ENCODE results near the gene MTHFSD. TPM values are rescaled to one million over a fixed set of nuclear protein-coding genes. Genes with fewer than 3 reads are reported as not detected.

Gene MTHFSD
- total and polyA plus RNA-seq, 3 donors from 2014 or later = 42.2 to 55.6 (median 45.0) TPM

DNA sequence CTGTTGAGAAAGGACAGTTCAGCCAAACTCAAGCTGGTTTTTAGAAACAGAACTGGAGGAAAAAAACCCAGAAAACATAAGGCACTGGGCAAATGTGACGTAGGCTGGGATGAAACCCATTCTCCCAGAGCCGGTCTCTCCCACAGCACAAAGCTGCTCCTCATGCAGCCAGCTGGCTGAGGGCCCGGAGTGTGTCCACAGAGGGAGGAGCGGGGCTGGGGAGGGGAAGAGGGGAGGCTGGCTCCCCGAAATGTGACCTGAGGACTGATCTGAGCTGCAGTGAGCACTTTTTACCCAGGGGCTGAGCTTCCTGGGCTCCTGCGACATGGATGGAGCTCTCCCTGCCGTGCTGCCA lies 23.9 kb downstream of the MTHFSD start:
- Histone ChIP-seq H3K9me3 (no peaks in the 10 kb centered on the region), H3K36me3 (ENCODE audit: low read depth, missing control alignments) (no peaks in the 10 kb centered on the region), H3K4me3 (no peak overlapping the region), H3K27me3 (no peaks in the 10 kb centered on the region), H3K4me1 (no peaks in the 10 kb centered on the region), H3K27ac (peak overlapping the region in 1 of 2 donors; percentile 59)
- TF ChIP-seq, protein P1, sequence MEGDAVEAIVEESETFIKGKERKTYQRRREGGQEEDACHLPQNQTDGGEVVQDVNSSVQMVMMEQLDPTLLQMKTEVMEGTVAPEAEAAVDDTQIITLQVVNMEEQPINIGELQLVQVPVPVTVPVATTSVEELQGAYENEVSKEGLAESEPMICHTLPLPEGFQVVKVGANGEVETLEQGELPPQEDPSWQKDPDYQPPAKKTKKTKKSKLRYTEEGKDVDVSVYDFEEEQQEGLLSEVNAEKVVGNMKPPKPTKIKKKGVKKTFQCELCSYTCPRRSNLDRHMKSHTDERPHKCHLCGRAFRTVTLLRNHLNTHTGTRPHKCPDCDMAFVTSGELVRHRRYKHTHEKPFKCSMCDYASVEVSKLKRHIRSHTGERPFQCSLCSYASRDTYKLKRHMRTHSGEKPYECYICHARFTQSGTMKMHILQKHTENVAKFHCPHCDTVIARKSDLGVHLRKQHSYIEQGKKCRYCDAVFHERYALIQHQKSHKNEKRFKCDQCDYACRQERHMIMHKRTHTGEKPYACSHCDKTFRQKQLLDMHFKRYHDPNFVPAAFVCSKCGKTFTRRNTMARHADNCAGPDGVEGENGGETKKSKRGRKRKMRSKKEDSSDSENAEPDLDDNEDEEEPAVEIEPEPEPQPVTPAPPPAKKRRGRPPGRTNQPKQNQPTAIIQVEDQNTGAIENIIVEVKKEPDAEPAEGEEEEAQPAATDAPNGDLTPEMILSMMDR (IDR thresholded peaks at IDR 0.05) = no peak
- TF ChIP-seq POLR2A (IDR thresholded peaks at IDR 0.05) = no peak
- intact Hi-C loops (cut with DNase I; ENCODE audit: low total_unique reads) = no loop called here
- peak; percentile 70 for DNase-seq
- 62 to 64% methylated on average over 7 of the region's 7 CpGs for WGBS, 2 donors

DNA sequence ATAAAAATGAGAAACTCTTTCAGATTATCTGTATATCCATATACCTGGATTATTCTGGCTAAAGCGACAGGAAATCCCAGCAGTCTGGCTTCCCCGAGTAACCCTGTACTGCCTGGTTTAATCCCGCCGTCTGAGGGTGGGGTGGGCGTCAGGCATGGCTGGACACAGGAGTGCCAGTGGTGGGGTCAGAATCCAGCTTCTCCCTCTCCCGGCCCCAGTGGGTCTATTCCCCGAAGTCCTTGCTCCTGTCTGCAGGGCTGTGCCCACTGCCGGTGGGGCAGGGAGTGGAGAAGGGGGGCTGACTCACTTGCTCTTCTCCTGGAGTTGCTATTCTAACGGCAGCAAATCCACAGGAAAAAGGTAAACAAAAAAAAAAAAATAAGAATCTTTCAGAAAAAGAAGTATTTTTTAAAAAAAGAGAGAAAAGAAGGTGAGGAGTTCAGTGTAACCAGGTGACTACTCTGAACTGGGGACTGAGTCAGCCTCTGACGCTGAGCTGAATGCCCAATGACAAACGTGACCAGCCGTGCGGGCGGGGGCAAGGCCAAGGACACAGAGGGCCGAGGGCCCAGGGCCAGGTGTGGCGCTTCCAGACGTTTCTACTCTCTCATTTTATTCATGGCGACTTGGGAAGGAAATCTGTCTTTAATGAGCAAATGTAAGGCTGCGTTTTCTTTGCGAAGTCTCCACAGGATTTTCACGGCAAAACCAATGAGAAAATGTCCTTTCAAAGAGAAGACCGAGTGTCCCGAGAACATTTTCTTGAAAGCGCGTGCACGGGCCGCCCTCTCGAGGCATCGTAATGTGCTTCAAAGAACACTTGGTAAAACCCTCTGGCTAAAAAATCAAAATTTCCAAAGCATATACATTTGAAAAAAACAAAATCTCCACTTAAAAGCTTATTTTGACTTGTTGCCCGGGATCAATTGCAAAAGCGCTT lies 24.5 kb downstream of the MTHFSD start:
- Histone ChIP-seq H3K9me3 (no peaks in the 10 kb centered on the region), H3K27ac (peak overlapping the region in 1 of 2 donors; percentile 59), H3K4me3 (no peak overlapping the region), H3K27me3 (no peaks in the 10 kb centered on the region), H3K36me3 (ENCODE audit: low read depth, missing control alignments) (no peaks in the 10 kb centered on the region), H3K4me1 (no peaks in the 10 kb centered on the region)
- no peak for DNase-seq
- intact Hi-C loops (cut with DNase I; ENCODE audit: low total_unique reads) = no loop called here
- TF ChIP-seq POLR2A (IDR thresholded peaks at IDR 0.05) = no peak
- TF ChIP-seq, protein P1 (IDR thresholded peaks at IDR 0.05) = no peak
- WGBS, 2 donors = 72 to 73% methylated on average over 31 of the region's 31 CpGs

DNA sequence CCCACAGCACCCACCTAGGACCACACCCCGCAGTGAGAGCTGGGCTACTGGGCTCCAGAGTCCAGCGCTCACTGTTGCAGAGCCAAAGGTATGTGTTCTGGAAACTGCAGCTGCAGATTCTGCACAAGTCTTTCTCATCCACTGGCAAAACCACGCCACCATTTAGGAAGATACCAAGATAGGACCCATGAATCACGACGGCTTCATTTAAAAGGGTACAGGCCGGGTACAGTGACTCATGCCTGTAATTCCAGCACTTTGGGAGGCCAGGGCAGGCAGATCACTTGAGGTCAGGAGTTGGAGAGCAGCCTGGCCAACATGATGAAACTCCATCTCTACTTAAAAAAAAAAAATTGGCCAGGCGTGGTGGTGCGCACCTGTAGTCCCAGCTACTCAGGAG lies 25.9 kb downstream of the MTHFSD start:
- TF ChIP-seq POLR2A (IDR thresholded peaks at IDR 0.05) = no peak
- TF ChIP-seq, protein P1 (IDR thresholded peaks at IDR 0.05) = no peak
- intact Hi-C loops (cut with DNase I; ENCODE audit: low total_unique reads) = no loop called here
- no peaks in the 10 kb centered on the region for H3K9me3 ChIP-seq
- WGBS, 2 donors = 80 to 88% methylated on average over 7 to 8 of the region's 8 CpGs
- no peak overlapping the region for H3K27ac ChIP-seq
- no peaks in the 10 kb centered on the region for H3K4me1 ChIP-seq
- no peak overlapping the region for H3K4me3 ChIP-seq
- H3K27me3 ChIP-seq = no peaks in the 10 kb centered on the region
- H3K36me3 ChIP-seq (ENCODE audit: low read depth, missing control alignments) = no peaks in the 10 kb centered on the region
- no peak for DNase-seq

DNA sequence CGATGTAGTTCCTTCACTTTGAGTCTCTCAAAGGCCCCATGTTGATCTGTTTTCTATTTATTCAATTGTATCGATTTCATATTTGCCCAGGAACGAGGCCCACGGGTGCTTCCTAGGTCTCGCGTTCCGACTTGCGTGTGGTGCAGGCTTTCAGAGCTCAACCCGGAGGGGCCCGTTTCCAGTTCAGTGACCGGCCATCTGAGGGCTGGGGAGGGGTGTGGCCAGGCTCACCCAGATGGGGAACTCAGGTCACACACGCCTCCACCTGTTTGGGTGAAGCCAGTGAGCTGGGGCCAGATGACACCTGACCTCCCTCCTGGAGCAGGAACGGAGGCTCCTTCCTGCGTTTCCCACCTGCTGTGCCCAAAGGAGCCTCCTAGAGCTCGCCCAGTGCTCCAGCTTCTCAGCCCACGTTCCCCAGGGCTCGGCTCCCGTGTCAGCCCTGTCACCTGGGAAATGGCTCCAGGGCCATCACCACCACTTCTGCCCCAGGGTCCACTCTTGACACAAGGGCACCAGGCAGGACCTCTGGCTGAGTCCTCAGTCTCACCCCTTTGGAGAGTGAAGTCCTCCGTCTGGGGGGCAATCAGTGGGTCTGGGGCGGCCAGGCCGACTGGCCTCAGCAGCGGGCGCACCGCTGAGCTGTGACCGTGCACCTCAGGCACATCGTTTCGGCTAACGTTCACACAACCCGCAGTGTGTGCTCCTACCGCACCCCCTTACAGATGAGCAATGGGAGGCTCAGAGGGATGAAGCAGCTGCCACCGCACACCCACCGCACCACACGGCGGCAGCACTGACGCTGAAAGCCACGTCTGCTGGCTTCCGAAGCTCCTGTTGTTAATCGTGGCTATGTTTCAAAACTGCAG lies 26.7 kb downstream of the MTHFSD start:
- Histone ChIP-seq H3K27ac (no peak overlapping the region), H3K4me3 (no peak overlapping the region), H3K4me1 (no peaks in the 10 kb centered on the region), H3K36me3 (ENCODE audit: low read depth, missing control alignments) (no peaks in the 10 kb centered on the region), H3K9me3 (no peaks in the 10 kb centered on the region), H3K27me3 (no peaks in the 10 kb centered on the region)
- no peak for TF ChIP-seq POLR2A (IDR thresholded peaks at IDR 0.05)
- TF ChIP-seq, protein P1 (IDR thresholded peaks at IDR 0.05) = no peak
- 91 to 93% methylated on average over 25 to 38 of the region's 38 CpGs for WGBS, 2 donors
- intact Hi-C loops (cut with DNase I; ENCODE audit: low total_unique reads) = no loop called here
- DNase-seq = no peak
